Measurements from ENCODE around the gene RALGDS. TPM values are rescaled to one million over a fixed set of nuclear protein-coding genes. Genes with fewer than 3 reads are reported as not detected.

RALGDS gene
- total and polyA plus RNA-seq, 7 experiments from 2014 or later = 17.8 to 123 (median 76.9) TPM

- peaks cover 0 to 7% (median 0%) of the 10 kb centered on the region in 7 donors for H3K4me1 Mint-ChIP-seq
- H3K4me1 ChIP-seq (ENCODE audit: control insufficient read depth in 2 of 2, insufficient read depth in 2 of 2, low read length in 2 of 2) = no peaks in the 10 kb centered on the region
- peaks cover 0 to 85% (median 13%) of the 10 kb centered on the region in 3 experiments for H3K36me3 ChIP-seq (ENCODE audit: control insufficient read depth in 2 of 3, insufficient read depth in 3 of 3, low read length in 3 of 3)
- no peaks in the 10 kb centered on the region for H3K27me3 Mint-ChIP-seq
- ATAC-seq (no peak), DNase-seq (no peak)
- H3K36me3 Mint-ChIP-seq = peaks cover 7 to 43% (median 13%) of the 10 kb centered on the region in 5 donors
- H3K4me3 Mint-ChIP-seq = no peak overlapping the region
- no peaks in the 10 kb centered on the region for H3K27me3 ChIP-seq (ENCODE audit: control insufficient read depth in 2 of 2, insufficient read depth in 2 of 2, low read length in 2 of 2)
- H3K4me3 ChIP-seq (ENCODE audit: low read length) = no peak overlapping the region
- H3K27ac Mint-ChIP-seq = no peak overlapping the region
- H3K9me3 ChIP-seq (ENCODE audit: control insufficient read depth in 2 of 3, low read length in 3 of 3) = no peaks in the 10 kb centered on the region
- POLR2A ChIA-PET = no interaction called here
- intact Hi-C loops (cut with micrococcal nuclease) = no loop called here
- no peak overlapping the region for H3K27ac ChIP-seq (ENCODE audit: low read depth, low read length)
- CTCF ChIA-PET = interaction anchor here (1.0 to 1.4 kb wide), 3 partner anchors 28 to 131 kb away, joined by 3 read pairs; no protein-coding TSS in a partner anchor
- no peaks in the 10 kb centered on the region for H3K9me3 Mint-ChIP-seq
These were observed 70.9 kb downstream of the RALGDS start for GRCh38 chr9:133050142-133050541.

DNA sequence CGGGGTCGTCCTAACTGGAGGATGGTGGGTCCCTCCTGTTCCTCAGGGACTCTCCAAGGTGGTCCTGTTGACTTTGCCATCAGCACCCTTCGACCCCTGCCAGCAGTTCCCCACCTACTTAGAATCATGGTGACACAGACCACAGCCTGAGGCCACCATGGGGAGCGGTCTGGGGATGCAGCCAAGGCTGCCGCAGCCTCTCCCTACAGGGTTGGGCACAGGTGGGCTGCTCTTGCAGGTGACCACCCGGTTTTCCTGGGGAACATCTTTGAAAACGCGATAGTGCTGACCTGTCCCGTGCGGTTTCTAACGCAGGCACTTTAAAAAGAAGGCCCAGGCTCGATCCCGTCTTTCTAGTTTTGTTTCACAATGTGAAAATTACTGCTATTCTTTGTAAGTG is 72.0 kb downstream of the RALGDS start:
- H3K9me3 ChIP-seq (ENCODE audit: control insufficient read depth in 2 of 3, low read length in 3 of 3) = no peaks in the 10 kb centered on the region
- no peaks in the 10 kb centered on the region for H3K27me3 ChIP-seq (ENCODE audit: control insufficient read depth in 2 of 2, insufficient read depth in 2 of 2, low read length in 2 of 2)
- H3K36me3 ChIP-seq (ENCODE audit: control insufficient read depth in 2 of 3, insufficient read depth in 3 of 3, low read length in 3 of 3) = peaks cover 0 to 85% (median 15%) of the 10 kb centered on the region in 3 experiments
- POLR2A ChIA-PET = interaction anchor here (0.6 to 1.2 kb wide), 2 partner anchors 18 to 109 kb away, joined by 3 to 5 read pairs; partner anchors contain the start of gene GTF3C5
- Mint-ChIP-seq H3K27ac (no peak overlapping the region), H3K4me3 (no peak overlapping the region), H3K27me3 (no peaks in the 10 kb centered on the region), H3K4me1 (peaks cover 0 to 7% (median 2%) of the 10 kb centered on the region in 7 donors), H3K9me3 (no peaks in the 10 kb centered on the region), H3K36me3 (peaks cover 8 to 44% (median 15%) of the 10 kb centered on the region in 5 donors)
- H3K4me3 ChIP-seq (ENCODE audit: low read length) = no peak overlapping the region
- ATAC-seq = no peak
- H3K27ac ChIP-seq (ENCODE audit: low read depth, low read length) = no peak overlapping the region
- intact Hi-C loops (cut with micrococcal nuclease) = no loop called here
- H3K4me1 ChIP-seq (ENCODE audit: control insufficient read depth in 2 of 2, insufficient read depth in 2 of 2, low read length in 2 of 2) = no peaks in the 10 kb centered on the region
- CTCF ChIA-PET = no interaction called here
- no peak for DNase-seq

GRCh38 chr9:133048595-133048994 is 72.4 kb downstream of the RALGDS start:
- DNase-seq (peak in 3 of 9 donors; percentile 15 to 40 (median 17)), ATAC-seq (peak; percentile 63)
- H3K4me3 ChIP-seq (ENCODE audit: low read length) = no peak overlapping the region
- intact Hi-C loops (cut with micrococcal nuclease) = loop anchor here (1.0 kb wide), 2 partner anchors 96 to 132 kb away; no protein-coding TSS in a partner anchor
- ChIA-PET CTCF (interaction anchor here (0.7 kb wide), 1 partner anchor 95 kb away, joined by 3 read pairs; no protein-coding TSS in a partner anchor), POLR2A (interaction anchor here (0.6 to 1.2 kb wide), 2 partner anchors 18 to 110 kb away, joined by 3 to 5 read pairs; partner anchors contain the start of gene GTF3C5)
- Mint-ChIP-seq H3K27ac (no peak overlapping the region), H3K27me3 (no peaks in the 10 kb centered on the region), H3K9me3 (no peaks in the 10 kb centered on the region), H3K4me3 (no peak overlapping the region), H3K4me1 (peaks cover 0 to 7% (median 2%) of the 10 kb centered on the region in 7 donors), H3K36me3 (peaks cover 8 to 39% (median 12%) of the 10 kb centered on the region in 5 donors)
- H3K27me3 ChIP-seq (ENCODE audit: control insufficient read depth in 2 of 2, insufficient read depth in 2 of 2, low read length in 2 of 2) = no peaks in the 10 kb centered on the region
- peaks cover 0 to 85% (median 19%) of the 10 kb centered on the region in 3 experiments for H3K36me3 ChIP-seq (ENCODE audit: control insufficient read depth in 2 of 3, insufficient read depth in 3 of 3, low read length in 3 of 3)
- H3K27ac ChIP-seq (ENCODE audit: low read depth, low read length) = no peak overlapping the region
- no peaks in the 10 kb centered on the region for H3K9me3 ChIP-seq (ENCODE audit: control insufficient read depth in 2 of 3, low read length in 3 of 3)
- H3K4me1 ChIP-seq (ENCODE audit: control insufficient read depth in 2 of 2, insufficient read depth in 2 of 2, low read length in 2 of 2) = no peaks in the 10 kb centered on the region

Small RNA genes within 50 kb of the gene (microRNA-seq; reads per million reads assigned to microRNA genes)
- gene MIR6877 (ENCODE audit: borderline microRNAs expressed) = not detected

Other genes starting within 250 kb of the RALGDS start
- gene AK8, start 243.0 kb downstream of the RALGDS start, total RNA-seq = under 1 TPM in 2 of 5 experiments, not detected in 3; 0.10 to 0.20 TPM
- gene AK8, start 243.0 kb downstream of the RALGDS start, polyA plus RNA-seq = under 1 TPM in 1 of 2 donors, not detected in 1; 0.12 TPM
- 1 to 10 TPM in 4 of 5 experiments, under 1 TPM in 1; 0.61 to 2.5 (median 1.1) TPM for gene SPACA9, start 242.3 kb downstream of the RALGDS start, total RNA-seq
- gene SPACA9, start 242.3 kb downstream of the RALGDS start, polyA plus RNA-seq = 1 to 10 TPM; 2.2 to 3.1 TPM
- 10 to 100 TPM; 38.1 to 98.3 (median 59.6) TPM for gene TSC1, start 176.6 kb downstream of the RALGDS start, total RNA-seq
- gene TSC1, start 176.6 kb downstream of the RALGDS start, polyA plus RNA-seq = 10 to 100 TPM in 1 of 2 donors, 1 to 10 TPM in 1; 9.9 to 14.7 TPM
- gene GFI1B, start 142.5 kb downstream of the RALGDS start, total RNA-seq = 1 to 10 TPM in 1 of 5 experiments, under 1 TPM in 1, not detected in 3; 0.21 to 2.7 TPM
- gene GFI1B, start 142.5 kb downstream of the RALGDS start, polyA plus RNA-seq = not detected
- 10 to 100 TPM; 43.9 to 77.9 (median 73.9) TPM for gene GTF3C5, start 90.2 kb downstream of the RALGDS start, total RNA-seq
- gene GTF3C5, start 90.2 kb downstream of the RALGDS start, polyA plus RNA-seq = 10 to 100 TPM; 39.9 to 48.8 TPM
- gene CEL, start 59.3 kb downstream of the RALGDS start, total RNA-seq = 1 to 10 TPM in 3 of 5 experiments, under 1 TPM in 2; 0.32 to 2.3 (median 2.2) TPM
- not detected for gene CEL, start 59.3 kb downstream of the RALGDS start, polyA plus RNA-seq
- 10 to 100 TPM in 2 of 5 experiments, 1 to 10 TPM in 3; 3.4 to 14.8 (median 5.5) TPM for gene GBGT1, start 42.7 kb upstream of the RALGDS start, total RNA-seq
- gene GBGT1, start 42.7 kb upstream of the RALGDS start, polyA plus RNA-seq = under 1 TPM in 1 of 2 donors, not detected in 1; 0.14 TPM
- gene OBP2B, start 88.0 kb upstream of the RALGDS start, total RNA-seq = not detected
- gene OBP2B, start 88.0 kb upstream of the RALGDS start, polyA plus RNA-seq = not detected
- 1 to 10 TPM in 2 of 5 experiments, not detected in 3; 1.7 to 3.3 TPM for gene ABO, start 154.0 kb upstream of the RALGDS start, total RNA-seq
- not detected for gene ABO, start 154.0 kb upstream of the RALGDS start, polyA plus RNA-seq
- gene SURF6, start 214.9 kb upstream of the RALGDS start, total RNA-seq = 10 to 100 TPM; 15.4 to 33.5 (median 23.4) TPM
- gene SURF6, start 214.9 kb upstream of the RALGDS start, polyA plus RNA-seq = 10 to 100 TPM in 1 of 2 donors, 1 to 10 TPM in 1; 9.8 to 18.7 TPM
- gene MED22, start 226.9 kb upstream of the RALGDS start, total RNA-seq = 10 to 100 TPM; 26.5 to 44.6 (median 32.8) TPM
- 10 to 100 TPM; 13.5 to 20.2 TPM for gene MED22, start 226.9 kb upstream of the RALGDS start, polyA plus RNA-seq
- 1,000 to 10,000 TPM; 2,002 to 2,815 (median 2,428) TPM for gene RPL7A, start 227.0 kb upstream of the RALGDS start, total RNA-seq
- 1,000 to 10,000 TPM; 1,347 to 1,421 TPM for gene RPL7A, start 227.0 kb upstream of the RALGDS start, polyA plus RNA-seq
- 10 to 100 TPM; 40.5 to 53.5 (median 47.9) TPM for gene SURF1, start 235.2 kb upstream of the RALGDS start, total RNA-seq
- gene SURF1, start 235.2 kb upstream of the RALGDS start, polyA plus RNA-seq = 100 to 1,000 TPM in 1 of 2 donors, 10 to 100 TPM in 1; 96.1 to 128 TPM
- 10 to 100 TPM; 15.0 to 23.5 (median 15.6) TPM for gene SURF2, start 235.3 kb upstream of the RALGDS start, total RNA-seq
- 10 to 100 TPM; 28.1 to 44.5 TPM for gene SURF2, start 235.3 kb upstream of the RALGDS start, polyA plus RNA-seq